Neural cell (in vitro differentiated cells): ENCODE results near the gene BPIFB1.

ENCODE experiments used
- CTCF ChIP-seq: fragments of 450-650 bp; IDR thresholded peaks from 2 replicates; pipeline ENCODE4 v1.5.1; 2014; ENCODE audit warnings: antibody characterized with exemption, mild to moderate bottlenecking, moderate library complexity; ENCODE audit not compliant: poor library complexity, severe bottlenecking
- EZH2 ChIP-seq: fragments of 200-600, 300-800 bp; shearing (Covaris generic), sonication (generic); IDR thresholded peaks from 2 replicates; pipeline ENCODE4 v1.6.1; 2014; ENCODE audit warnings: antibody characterized with exemption, low read length, borderline replicate concordance, mild to moderate bottlenecking; ENCODE audit not compliant: insufficient read depth, poor library complexity, severe bottlenecking
- POLR2AphosphoS5 ChIP-seq: IDR thresholded peaks from 2 replicates; pipeline ENCODE4 v1.6.1; 2012
- RAD21 ChIP-seq: fragments of 450-650 bp; conservative IDR thresholded peaks from 2 replicates; pipeline ENCODE4 v1.6.1; 2014; ENCODE audit warnings: antibody characterized with exemption, mild to moderate bottlenecking, moderate library complexity

GRCh38 chr20:33280775-33281174, 2.2 kb upstream of the BPIFB1 start:
- TF ChIP-seq CTCF (no peak), RAD21 (no peak), POLR2AphosphoS5 (no peak), EZH2 (no peak)
